Activated naive CD4-positive, alpha-beta T cell treated with anti-CD3 and anti-CD28 coated beads, Interleukin-2, amount 50 U/mL, for 72 hours (primary cell): Measurements from ENCODE around the gene LYRM4. TPM values are rescaled to one million over a fixed set of nuclear protein-coding genes. Genes with fewer than 3 reads are reported as not detected.

Experiments
- ATAC-seq, 2 donors: fragments of 150-1000 bp; cut with Tn5 transposase; 2 replicates each; pipeline ENCODE4 v1.10.0; 2021; ENCODE audit warnings: mild to moderate bottlenecking in 2 of 2, moderate library complexity in 2 of 2
- DNase-seq, 2 donors: peaks; one replicate each; pipeline ENCODE4 v3.0.0; 2021 to 2022; ENCODE audit warnings: low spot score in 2 of 2
- H3K27ac Mint-ChIP-seq, 2 donors: one replicate each; pipeline ENCODE4 v1.8.0; 2022; ENCODE audit warnings: mild to moderate bottlenecking in 2 of 2, mixed read lengths in 2 of 2
- H3K36me3 Mint-ChIP-seq, 2 donors: one replicate each; pipeline ENCODE4 v1.8.0; 2022; ENCODE audit warnings: mixed read lengths in 2 of 2
- H3K9me3 Mint-ChIP-seq, 2 donors: one replicate each; pipeline ENCODE4 v1.8.0; 2022; ENCODE audit warnings: mixed read lengths in 2 of 2
- total RNA-seq, 2 donors: library from RNA; stranded (reverse); gene quantifications; one replicate each; pipeline ENCODE4 v1.2.3, GENCODE V29; 2022

LYRM4 gene
- total RNA-seq, result 10 to 100 TPM; 32.7 to 40.7 TPM

GRCh38 chr6:5260661-5261544 lies at the start of gene LYRM4, which contains the start of gene FARS2:
Gene LYRM4 (minus strand): TSS chr6:5260950. CDS start chr6:5260733, 217 bp downstream.
Gene FARS2 (plus strand): TSS chr6:5261513.
- Mint-ChIP-seq H3K27ac (peak within 1 kb of the TSS; percentile 98 to 99), H3K36me3 (peaks cover 17 to 20% of the 10 kb centered on the region in 2 donors), H3K9me3 (no peaks in the 10 kb centered on the region)
- DNase-seq (peak; percentile 89 to 93), ATAC-seq (peak; percentile 85)

GRCh38 chr6:5308066-5308465 lies 47.3 kb upstream of the LYRM4 start:
- ATAC-seq (no peak), DNase-seq (no peak)
- H3K9me3 Mint-ChIP-seq, result no peaks in the 10 kb centered on the region
- H3K36me3 Mint-ChIP-seq, result peaks cover 7 to 8% of the 10 kb centered on the region in 2 donors
- H3K27ac Mint-ChIP-seq, result no peak overlapping the region

- peaks cover 7 to 8% of the 10 kb centered on the region in 2 donors for H3K36me3 Mint-ChIP-seq
Measured at GRCh38 chr6:5307058-5307457, 46.3 kb upstream of the LYRM4 start.

GRCh38 chr6:5305968-5306626 lies 45.3 kb upstream of the LYRM4 start:
- no peaks in the 10 kb centered on the region for H3K9me3 Mint-ChIP-seq
- no peak for ATAC-seq

More at GRCh38 chr6:5307058-5307457, 46.3 kb upstream of the LYRM4 start:
- Mint-ChIP-seq H3K27ac (no peak overlapping the region), H3K9me3 (no peaks in the 10 kb centered on the region)
- DNase-seq (no peak), ATAC-seq (no peak)

GRCh38 chr6:5303682-5304081 lies 42.9 kb upstream of the LYRM4 start:
- Mint-ChIP-seq H3K9me3 (no peaks in the 10 kb centered on the region), H3K36me3 (peaks cover 7 to 8% of the 10 kb centered on the region in 2 donors), H3K27ac (no peak overlapping the region)
- no peak for ATAC-seq
- no peak for DNase-seq

More at GRCh38 chr6:5305968-5306626, 45.3 kb upstream of the LYRM4 start:
- no peak for DNase-seq
- Mint-ChIP-seq H3K27ac (no peak overlapping the region), H3K36me3 (peaks cover 7 to 8% of the 10 kb centered on the region in 2 donors)

GRCh38 chr6:5302995-5303622 lies 42.4 kb upstream of the LYRM4 start:
- Mint-ChIP-seq H3K27ac (peak overlapping the region; percentile 2 to 73), H3K36me3 (peaks cover 7 to 8% of the 10 kb centered on the region in 2 donors), H3K9me3 (no peaks in the 10 kb centered on the region)
- DNase-seq (peak in 1 of 2 donors; percentile 56), ATAC-seq (peak; percentile 62 to 63)

GRCh38 chr6:5302220-5302946 lies 41.6 kb upstream of the LYRM4 start:
- Mint-ChIP-seq H3K27ac (peak overlapping the region; percentile 2 to 73), H3K36me3 (peaks cover under 1% of the 10 kb centered on the region in 2 donors), H3K9me3 (no peaks in the 10 kb centered on the region)
- DNase-seq, result peak in 1 of 2 donors; percentile 65
- ATAC-seq, result peak; percentile 90 to 97

GRCh38 chr6:5300206-5300764 lies 39.5 kb upstream of the LYRM4 start:
- no peak for DNase-seq
- peaks cover 0 to 4% of the 10 kb centered on the region in 2 donors for H3K36me3 Mint-ChIP-seq
- H3K27ac Mint-ChIP-seq, result peak overlapping the region in 1 of 2 donors; percentile 39
- no peak for ATAC-seq
- no peaks in the 10 kb centered on the region for H3K9me3 Mint-ChIP-seq

- DNase-seq (no peak), ATAC-seq (no peak)
- no peak overlapping the region for H3K27ac Mint-ChIP-seq
- H3K36me3 Mint-ChIP-seq, result peaks cover 0 to 10% of the 10 kb centered on the region in 2 donors
- peaks cover 5 to 11% of the 10 kb centered on the region in 2 donors for H3K9me3 Mint-ChIP-seq
Measured at GRCh38 chr6:5295623-5296022, 34.9 kb upstream of the LYRM4 start.

- Mint-ChIP-seq H3K9me3 (peaks cover 5 to 11% of the 10 kb centered on the region in 2 donors), H3K27ac (peak overlapping the region; percentile 3 to 56), H3K36me3 (peaks cover 0 to 10% of the 10 kb centered on the region in 2 donors)
- DNase-seq (no peak), ATAC-seq (peak in 1 of 2 donors; percentile 37)
Measured at GRCh38 chr6:5294392-5295211, 33.9 kb upstream of the LYRM4 start.

GRCh38 chr6:5293692-5294091 lies 32.9 kb upstream of the LYRM4 start:
- H3K36me3 Mint-ChIP-seq, result peaks cover 0 to 10% of the 10 kb centered on the region in 2 donors
- DNase-seq (no peak), ATAC-seq (no peak)
- H3K27ac Mint-ChIP-seq, result peak overlapping the region in 1 of 2 donors; percentile 3
- peaks cover 5 to 11% of the 10 kb centered on the region in 2 donors for H3K9me3 Mint-ChIP-seq

GRCh38 chr6:5292154-5292553 lies 31.4 kb upstream of the LYRM4 start:
- H3K36me3 Mint-ChIP-seq, result peaks cover 0 to 10% of the 10 kb centered on the region in 2 donors

GRCh38 chr6:5290500-5290899 lies 29.8 kb upstream of the LYRM4 start:
- H3K9me3 Mint-ChIP-seq, result peaks cover 5 to 11% of the 10 kb centered on the region in 2 donors
- ATAC-seq (no peak), DNase-seq (no peak)
- H3K27ac Mint-ChIP-seq, result no peak overlapping the region
- peaks cover 0 to 6% of the 10 kb centered on the region in 2 donors for H3K36me3 Mint-ChIP-seq

More at GRCh38 chr6:5292154-5292553, 31.4 kb upstream of the LYRM4 start:
- no peak for ATAC-seq
- H3K27ac Mint-ChIP-seq, result no peak overlapping the region
- no peak for DNase-seq
- peaks cover 5 to 11% of the 10 kb centered on the region in 2 donors for H3K9me3 Mint-ChIP-seq

GRCh38 chr6:5290097-5290496 lies 29.3 kb upstream of the LYRM4 start:
- H3K36me3 Mint-ChIP-seq, result peaks cover 0 to 6% of the 10 kb centered on the region in 2 donors
- DNase-seq (no peak), ATAC-seq (no peak)
- H3K9me3 Mint-ChIP-seq, result peaks cover 5 to 11% of the 10 kb centered on the region in 2 donors
- no peak overlapping the region for H3K27ac Mint-ChIP-seq

GRCh38 chr6:5287966-5288297 lies 27.2 kb upstream of the LYRM4 start:
- ATAC-seq (no peak), DNase-seq (no peak)
- peaks cover 0 to 6% of the 10 kb centered on the region in 2 donors for H3K36me3 Mint-ChIP-seq
- peaks cover 5 to 10% of the 10 kb centered on the region in 2 donors for H3K9me3 Mint-ChIP-seq
- no peak overlapping the region for H3K27ac Mint-ChIP-seq
